ENCODE results near the gene DOP1A.

The DOP1A gene, protein sequence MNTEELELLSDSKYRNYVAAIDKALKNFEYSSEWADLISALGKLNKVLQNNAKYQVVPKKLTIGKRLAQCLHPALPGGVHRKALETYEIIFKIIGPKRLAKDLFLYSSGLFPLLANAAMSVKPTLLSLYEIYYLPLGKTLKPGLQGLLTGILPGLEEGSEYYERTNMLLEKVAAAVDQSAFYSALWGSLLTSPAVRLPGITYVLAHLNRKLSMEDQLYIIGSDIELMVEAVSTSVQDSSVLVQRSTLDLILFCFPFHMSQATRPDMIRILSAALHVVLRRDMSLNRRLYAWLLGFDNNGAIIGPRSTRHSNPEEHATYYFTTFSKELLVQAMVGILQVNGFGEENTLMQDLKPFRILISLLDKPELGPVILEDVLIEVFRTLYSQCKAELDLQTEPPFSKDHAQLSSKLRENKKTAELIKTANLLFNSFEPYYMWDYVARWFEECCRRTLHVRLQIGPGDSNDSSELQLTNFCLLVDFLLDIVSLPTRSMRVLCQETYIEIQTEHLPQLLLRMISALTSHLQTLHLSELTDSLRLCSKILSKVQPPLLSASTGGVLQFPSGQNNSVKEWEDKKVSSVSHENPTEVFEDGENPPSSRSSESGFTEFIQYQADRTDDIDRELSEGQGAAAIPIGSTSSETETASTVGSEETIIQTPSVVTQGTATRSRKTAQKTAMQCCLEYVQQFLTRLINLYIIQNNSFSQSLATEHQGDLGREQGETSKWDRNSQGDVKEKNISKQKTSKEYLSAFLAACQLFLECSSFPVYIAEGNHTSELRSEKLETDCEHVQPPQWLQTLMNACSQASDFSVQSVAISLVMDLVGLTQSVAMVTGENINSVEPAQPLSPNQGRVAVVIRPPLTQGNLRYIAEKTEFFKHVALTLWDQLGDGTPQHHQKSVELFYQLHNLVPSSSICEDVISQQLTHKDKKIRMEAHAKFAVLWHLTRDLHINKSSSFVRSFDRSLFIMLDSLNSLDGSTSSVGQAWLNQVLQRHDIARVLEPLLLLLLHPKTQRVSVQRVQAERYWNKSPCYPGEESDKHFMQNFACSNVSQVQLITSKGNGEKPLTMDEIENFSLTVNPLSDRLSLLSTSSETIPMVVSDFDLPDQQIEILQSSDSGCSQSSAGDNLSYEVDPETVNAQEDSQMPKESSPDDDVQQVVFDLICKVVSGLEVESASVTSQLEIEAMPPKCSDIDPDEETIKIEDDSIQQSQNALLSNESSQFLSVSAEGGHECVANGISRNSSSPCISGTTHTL (N-terminal part only)

DNA sequence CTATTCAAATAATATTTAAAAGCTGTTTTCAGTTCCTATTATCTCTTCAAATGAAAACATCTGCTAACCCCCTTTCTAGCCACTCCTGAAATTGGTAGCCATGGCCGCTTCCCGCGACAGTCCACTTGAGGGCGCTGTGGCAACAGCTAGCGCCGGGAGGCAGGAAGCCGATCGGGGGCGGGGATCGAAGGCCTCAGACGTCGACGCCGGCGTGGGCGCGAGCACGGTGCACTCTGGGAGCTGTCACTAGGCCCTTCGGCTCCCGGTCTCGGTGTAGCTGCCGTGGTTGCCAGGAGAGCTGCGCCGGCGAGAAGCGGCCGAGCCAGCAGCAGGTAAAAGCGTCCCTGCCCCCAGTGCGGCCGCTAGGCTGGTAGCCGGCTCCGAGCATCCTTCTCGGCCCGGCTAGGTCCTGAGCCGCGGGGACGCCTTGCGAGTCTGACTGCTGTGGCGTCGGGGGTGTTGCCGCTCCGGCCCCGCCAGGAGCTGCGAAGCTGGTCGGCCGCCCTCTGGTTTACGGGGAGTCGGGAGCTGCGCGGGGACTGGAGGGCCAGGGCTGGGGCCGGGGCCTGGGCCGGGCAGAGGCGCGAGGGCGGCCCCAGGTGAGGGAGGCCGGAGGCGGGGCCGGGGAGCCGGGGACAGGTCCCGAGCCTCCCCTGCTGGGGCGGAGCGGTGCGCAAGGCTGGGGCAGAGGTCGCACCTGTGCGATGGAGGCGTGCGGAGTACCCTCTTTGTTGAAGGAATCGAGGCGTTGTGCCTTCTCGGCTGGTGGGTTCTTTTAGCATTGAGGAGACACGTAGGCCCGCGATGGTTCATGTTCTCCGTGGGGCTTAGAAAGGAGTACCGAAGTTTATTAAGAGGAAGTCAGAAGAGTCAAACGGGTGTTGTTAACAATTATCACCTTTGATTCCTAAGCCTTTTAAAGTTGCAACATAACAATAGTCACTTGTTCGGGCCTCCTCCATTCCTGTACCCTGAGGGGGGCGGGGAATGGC is at the start of gene DOP1A:
Gene DOP1A (plus strand): TSS at position 224 of the 992 bp plus-strand sequence. CDS start 29,307 bp downstream, outside the sequence.
- peak; percentile 89 for DNase-seq (ENCODE audit: low spot score)

DNA sequence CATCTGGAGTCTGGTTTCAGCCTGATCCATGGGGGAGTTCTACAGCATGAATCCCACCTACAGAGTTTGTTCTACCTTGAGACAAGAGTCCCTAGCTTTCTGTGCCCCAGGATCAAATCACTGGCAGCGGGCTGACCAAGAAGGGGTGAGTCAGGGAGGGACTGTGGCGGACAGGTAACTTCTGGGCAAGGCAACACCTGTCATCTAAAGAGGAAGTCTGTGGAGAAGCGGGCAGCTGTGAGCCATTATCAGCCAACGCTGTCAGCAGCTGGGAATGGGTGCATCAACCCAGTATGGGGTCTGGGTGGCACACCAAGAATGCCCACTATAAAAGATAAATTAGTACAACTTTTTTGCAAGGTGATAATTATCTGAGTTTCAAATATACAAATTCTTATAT is 47.7 kb upstream of the DOP1A start:
- DNase-seq (ENCODE audit: low spot score): no peak

DNA sequence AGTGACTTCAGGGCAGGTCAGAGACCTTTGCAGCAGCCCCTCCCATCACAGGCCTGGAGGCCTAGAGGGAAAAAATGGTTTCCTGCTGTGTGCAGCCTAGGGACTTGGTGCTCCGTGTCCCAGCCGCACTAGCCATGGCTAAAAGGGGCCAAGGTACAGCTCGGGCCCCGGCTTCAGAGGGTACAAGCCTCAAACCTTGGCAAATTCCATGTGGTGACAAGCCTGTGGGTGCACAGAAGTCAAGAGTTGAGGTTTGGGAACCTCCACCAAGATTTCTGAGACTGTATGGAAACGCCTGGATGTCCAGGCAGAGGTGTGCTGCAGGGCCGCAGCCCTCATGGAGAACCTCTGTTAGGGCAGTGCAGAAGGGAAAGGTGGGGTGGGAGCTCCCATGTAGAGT is 35.8 kb upstream of the DOP1A start:
- no peak for DNase-seq (ENCODE audit: low spot score)

DNA sequence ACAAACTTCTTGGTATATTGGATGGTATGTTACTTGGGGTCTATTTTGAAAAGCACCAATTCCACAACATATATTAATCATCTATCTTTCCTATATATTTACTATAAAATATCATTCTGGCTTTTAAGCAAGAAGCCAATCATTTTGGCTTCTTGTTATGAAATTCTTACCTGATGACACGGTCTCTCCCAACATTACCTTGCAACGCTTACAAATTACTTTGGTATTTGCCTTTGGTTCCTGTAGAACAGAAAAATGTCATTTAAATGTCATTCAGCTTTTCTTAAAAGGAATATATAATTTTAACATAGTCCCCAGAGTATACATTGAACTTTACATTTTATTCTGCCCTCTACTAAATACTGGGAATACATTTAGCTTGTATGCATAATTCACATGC is 29.2 kb upstream of the DOP1A start:
- DNase-seq (ENCODE audit: low spot score): no peak

DNA sequence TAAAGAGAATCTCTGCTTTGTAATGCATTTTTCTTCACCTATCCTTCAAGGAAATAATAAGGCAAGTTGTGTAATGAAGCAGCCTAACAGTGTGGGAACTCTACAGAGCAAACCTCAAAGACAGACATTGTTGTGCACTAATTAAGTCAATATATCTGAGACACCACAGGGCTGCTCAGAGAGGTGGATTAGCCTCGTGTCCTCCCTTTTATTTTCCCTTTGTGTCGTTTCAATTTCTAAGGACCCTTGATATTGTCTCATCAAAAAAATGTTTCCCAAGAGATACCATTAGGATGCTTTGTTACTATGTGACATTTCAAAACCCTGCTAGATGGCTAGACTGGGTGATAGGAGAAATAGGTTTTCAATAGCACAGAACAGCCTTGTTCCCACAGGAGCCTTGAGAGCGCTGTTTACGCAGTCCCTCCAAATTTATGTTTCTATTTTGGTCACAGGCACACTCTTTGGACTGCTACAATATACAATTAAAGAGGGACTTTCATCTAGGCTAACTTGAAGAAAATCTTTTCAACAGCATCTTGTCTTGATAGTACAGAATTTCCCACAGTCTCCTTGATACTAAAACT is 24.9 kb upstream of the DOP1A start:
- no peak for DNase-seq (ENCODE audit: low spot score)

DNA sequence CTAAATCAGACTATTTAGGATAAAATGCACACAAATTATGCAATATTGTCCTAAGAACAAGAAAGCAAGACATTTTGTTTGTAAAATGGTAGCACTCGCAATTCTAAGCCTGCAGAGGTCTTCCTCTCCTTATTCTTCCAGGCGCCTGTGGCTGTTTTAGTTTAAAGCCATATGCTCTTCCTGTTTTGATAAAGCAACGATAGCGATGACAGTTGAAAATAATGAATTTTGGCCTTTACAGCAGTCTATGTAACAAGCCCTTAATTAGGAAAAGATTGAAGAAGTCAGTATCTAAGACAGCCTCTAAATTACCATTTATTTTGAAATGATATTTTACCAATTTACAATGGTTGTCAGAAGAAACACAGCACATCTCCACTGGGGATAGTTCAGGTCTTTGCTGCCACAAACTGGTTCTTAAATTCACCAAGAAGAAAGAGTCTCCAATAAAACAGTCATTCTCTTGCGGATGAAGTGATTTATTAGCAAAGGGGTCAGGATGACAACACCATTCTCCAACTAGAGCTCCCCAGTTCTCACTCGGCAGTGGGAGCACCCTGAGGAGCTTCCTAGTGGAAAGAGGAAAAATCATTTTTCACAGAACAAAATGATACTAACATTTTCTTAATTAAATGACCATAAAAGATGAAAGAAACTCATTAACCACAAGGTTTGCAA is 23.2 kb upstream of the DOP1A start:
- DNase-seq (ENCODE audit: low spot score): no peak

DNA sequence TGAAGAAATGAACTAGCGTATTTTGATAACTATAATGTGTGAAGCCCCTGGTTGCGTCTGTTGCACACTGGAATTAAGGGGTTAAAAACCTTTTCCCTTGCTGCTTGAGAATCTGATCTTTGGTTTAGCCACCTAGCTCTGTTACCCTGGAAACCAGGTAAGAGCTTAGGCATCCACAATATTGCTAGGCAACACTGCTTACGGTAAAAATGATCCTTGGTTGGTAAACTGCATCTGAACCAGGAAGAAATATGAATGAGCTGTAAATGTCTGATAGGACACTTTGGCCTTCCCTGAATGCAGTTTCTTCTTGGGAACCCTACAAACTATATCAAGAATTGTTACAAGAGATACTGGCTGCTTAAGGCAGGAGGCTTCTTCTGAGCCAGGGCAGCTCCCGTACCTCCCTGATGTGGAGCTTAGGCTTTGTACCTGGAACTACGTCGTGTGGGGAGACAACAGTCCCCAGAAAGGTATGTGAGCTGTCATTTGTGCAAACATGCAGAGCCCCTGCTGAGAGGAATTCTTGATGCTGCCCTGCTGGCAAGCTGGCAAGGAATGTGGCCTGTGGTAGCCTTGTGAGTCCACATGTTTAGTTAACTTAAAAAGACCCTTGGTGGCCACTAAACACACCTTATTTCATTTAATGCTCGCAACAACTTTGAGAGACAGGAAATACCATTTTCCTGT is 20.3 kb upstream of the DOP1A start:
- no peak for DNase-seq (ENCODE audit: low spot score)

DNA sequence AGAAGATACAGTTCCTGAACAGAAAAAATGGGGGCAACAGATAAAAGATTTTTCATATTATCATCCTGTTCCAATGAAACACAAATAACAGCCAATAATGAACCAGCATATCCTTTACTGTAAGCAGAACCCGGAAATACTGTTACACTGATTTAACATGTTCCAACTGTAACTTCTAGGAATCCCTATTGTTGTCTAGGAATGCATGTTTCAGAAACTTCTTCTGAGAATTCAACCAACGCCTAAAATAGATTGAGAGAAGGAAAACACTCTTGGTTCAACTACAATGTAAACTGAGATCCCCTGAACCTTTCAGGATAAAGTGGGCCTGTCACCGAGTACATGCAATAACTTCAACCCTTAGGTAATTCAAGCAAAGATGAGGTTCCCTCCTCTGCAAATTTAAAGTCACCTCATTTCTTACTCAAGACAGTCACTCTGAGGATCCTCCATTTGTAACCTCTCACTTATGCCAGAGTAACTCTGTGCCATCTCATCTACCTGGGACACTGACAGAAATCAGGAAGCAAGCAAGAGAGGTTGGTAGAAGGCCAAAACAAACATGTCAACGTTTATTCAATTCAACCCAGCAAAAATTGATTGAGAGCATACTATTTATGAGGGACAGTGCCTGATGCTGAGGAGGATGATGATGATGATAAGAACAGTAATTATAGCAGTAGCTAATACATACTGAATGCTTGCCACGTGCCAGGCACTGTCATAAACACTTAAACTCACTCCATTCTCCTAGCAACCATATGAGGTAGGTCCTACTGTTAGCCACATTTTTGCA is 15.9 kb upstream of the DOP1A start:
- DNase-seq (ENCODE audit: low spot score): no peak

DNA sequence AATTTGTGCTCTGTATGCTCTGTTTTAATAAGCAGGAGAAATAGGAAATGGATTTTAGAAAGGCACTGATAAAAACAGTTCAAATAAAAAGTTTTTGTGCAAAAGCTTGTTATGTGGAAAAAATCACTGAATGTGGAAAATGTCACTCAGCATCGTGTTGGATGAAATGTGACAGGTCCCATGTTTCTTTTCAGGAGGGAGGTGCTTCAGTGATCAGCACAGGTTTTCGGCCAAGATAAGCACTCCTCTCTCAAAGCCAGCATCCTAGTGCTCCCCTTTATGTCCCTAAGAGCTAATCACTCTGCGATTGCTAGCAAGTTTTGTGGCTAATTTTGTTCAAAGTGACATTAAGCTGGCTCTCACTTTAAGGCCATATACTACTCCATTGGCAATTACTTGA is 13.8 kb upstream of the DOP1A start:
- DNase-seq (ENCODE audit: low spot score): no peak

DNA sequence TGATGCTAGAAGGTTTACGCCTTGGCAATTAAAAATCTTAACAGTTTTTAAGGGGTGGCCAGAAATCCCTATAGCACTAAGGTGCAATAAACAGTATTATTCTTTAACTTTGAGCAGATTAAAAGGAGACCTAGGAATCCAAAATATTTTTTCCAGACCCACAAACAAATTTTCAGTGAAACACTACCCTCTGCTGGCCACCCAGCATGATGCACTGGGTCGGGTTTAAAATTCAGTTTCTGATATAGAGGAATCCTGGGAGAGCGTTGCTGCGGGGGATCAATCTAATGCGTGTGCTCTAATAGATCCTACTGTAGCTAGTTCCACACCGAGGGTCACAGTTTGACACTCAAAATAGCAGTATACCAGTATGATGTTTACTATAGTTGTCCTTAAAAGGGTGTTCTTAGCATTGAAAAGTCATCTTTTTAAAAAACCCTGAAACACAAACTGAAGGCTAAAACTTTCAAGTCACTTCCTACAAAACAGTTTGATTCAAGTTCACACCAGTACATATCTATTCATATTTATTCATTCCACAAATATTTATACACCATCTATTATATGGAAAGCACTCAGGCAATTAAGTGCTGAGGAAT is 12.0 kb upstream of the DOP1A start:
- peak; percentile 62 for DNase-seq (ENCODE audit: low spot score)

DNA sequence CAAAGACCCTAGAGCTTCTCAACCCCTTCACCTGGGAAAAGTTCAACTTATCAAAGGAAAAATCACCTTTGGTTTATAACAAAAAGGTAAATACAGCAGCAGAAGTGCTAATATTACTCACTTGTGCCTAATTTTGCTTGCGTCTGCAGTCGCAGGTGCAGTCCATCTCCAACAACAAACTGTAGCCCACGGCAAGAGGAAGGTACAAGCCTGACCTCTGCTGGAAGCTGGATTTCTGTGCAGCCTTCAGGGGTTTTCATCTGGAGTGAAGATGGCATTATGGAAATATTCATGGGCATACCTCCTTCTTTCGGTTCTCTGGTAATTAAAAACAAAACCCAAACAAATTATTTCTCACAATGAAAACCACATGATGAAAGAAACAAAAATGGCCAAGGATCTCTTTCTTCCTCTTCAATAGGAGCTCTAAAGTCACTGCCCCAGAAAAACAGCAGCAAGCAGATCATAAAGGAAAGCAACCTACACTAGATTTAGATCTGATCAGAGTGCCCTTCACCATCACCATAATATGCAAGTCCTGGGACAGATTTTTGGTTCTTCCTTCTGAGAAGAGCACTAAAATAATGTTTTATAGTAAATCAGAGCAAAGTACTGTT is 9.7 kb upstream of the DOP1A start:
- peak; percentile 50 for DNase-seq (ENCODE audit: low spot score)

DNA sequence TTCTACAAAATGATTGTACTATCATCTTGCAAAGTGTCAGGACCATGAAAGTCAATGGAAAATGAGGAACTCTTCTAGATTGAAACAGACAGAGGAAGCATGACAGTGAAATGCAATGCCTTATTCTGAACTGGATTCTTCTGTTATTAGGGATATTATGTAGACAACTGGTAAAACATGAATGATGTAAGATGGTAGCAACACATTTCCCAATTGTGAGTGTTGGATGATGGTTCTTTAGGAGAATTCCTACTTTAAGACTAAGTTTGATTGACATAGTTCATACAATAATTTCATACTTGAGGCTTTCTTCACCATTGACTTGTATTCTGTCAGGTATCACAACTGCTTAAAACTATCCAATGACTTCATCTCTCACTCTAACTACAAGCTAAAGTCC is 6.3 kb upstream of the DOP1A start:
- no peak for DNase-seq (ENCODE audit: low spot score)

DNA sequence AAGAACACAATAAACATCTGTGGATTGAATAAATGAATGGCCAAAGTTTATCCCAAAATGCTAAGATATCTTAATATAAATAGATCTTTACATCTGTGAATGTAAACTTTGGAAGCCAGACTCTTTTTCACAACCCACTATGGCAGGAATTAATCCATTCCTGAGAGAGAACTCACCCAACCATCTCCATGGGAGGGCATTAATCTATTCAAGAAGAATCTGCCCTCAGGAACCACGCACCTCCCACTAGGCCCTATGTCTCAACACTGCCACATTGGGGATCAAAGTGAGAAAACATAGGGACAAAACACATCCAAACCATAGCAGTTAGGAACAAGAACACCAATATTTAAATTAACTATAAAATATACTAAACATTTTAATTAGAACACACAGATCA is 5.2 kb upstream of the DOP1A start:
- no peak for DNase-seq (ENCODE audit: low spot score)

DNA sequence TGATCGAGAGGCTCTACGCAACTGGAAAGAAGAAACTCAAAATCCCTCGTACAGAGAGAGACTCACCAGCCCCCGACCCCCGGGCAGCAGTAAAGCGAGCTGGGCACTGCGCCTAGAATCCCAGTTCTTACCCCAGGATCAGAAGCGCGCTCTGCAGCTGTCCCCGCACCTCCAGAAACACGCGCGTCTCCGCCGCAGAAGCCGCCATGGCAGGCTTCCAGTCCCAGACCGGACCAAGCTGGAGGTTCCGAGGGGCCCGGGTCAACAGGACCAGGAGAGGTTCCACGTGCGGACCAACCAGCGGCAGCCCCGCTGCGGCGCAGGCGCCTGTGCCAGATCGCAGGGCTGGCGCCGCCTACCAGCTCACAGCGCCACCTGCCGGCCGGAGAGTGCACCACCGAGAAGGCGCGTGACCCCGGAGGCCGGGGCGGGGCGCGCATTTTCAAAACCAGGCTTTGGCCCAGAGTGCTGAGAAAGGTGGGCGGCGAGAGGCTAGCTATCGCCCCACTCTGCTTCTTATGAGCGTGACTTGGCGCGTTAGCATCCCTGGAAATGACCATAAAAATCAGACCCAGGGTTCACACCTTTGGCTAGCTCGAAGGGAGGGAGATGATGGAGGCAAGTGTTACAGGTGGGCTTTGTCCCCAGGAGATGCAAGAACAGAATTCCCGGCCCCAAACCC is 1.8 kb upstream of the DOP1A start, which contains the start of gene UBE3D:
Gene UBE3D (minus strand): TSS at position 331 of the 682 bp plus-strand sequence. CDS start 123 bp downstream, at position 208.
- peak; percentile 91 for DNase-seq (ENCODE audit: low spot score)

DNA sequence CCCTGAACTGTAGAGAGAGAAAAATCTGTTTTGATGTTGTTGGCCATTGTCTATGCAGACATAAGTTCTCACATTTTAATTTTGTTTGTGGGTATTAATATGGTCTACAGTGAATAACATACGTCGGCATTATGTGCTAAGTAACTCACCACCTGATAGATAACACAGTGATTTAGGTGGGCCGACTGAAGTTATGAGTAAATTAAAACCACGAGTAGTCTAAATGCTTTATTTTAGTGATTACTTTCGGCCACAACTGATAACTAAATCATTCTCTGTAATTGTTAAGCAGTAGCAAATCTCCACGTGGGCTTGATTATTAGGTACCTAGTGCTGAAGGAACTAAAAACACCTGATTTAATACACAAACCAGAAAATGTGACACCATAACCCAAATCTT is 1.1 kb downstream of the DOP1A start:
- DNase-seq (ENCODE audit: low spot score): no peak

DNA sequence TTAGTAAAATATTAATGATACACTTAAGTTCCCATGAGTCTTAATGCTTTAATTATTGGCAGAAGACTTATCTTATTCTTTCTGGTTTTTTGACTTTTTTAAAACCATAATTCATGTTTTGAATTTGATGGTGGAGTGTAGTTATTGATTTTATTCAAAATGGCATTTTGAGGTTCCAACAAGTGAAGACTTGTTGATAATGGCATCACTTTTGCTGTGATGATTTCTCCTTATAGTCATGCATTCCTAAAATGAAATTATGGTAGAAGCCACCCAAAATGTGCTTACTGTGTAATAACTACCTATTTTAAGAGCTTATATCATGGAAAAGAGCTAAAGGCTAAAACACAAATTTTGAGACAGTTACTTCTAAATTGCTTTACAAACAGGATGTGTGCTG is 2.2 kb downstream of the DOP1A start:
- DNase-seq (ENCODE audit: low spot score): no peak

DNA sequence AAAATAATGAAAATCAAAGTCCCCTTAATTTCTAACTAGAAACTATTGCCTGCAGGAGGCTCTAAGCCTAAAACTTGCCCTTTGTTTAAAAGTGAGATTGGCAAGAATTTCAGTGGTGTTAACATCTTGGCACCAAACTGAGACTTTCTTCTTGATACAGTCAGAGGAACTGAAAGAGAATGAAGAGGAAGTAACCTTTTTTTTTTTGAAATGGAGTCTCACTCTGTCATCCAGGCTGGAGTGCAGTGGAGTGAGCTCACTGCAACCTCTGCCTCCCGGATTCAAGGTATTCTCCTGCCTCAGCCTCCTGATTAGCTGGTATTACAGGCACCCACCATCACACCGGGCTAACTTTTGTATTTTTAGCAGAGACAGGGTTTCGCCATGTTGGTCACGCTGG is 3.6 kb downstream of the DOP1A start:
- DNase-seq (ENCODE audit: low spot score): peak; percentile 24

Data from germinal center (tissue), 1 donor.